Hepatocyte (in vitro differentiated cells): ENCODE results near the gene ERMARD. TPM values are rescaled to one million over a fixed set of nuclear protein-coding genes. Genes with fewer than 3 reads are reported as not detected.
A peak's percentile ranks its signal among the peaks of the same experiment; 100 is the strongest.

Source experiments
- DNase-seq: peaks from one replicate; pipeline ENCODE4 v3.0.0-alpha.2; 2016; ENCODE audit warnings: low spot score
- H2AFZ ChIP-seq: fragments of 200-600 bp; sonication (generic); 2 replicates; pipeline ENCODE4 v1.6.0; 2016; ENCODE audit warnings: antibody characterized with exemption, mild to moderate bottlenecking
- H3K27ac ChIP-seq: fragments of 200-600 bp; sonication (generic); 2 replicates; pipeline ENCODE4 v1.5.1; 2016; ENCODE audit warnings: mild to moderate bottlenecking
- H3K27me3 ChIP-seq: fragments of 200-600 bp; sonication (generic); 2 replicates; pipeline ENCODE4 v1.6.1; 2016
- H3K36me3 ChIP-seq: fragments of 200-600 bp; sonication (generic); replicated peaks from 2 replicates; pipeline ENCODE4 v1.5.1; 2016; ENCODE audit warnings: low read depth; ENCODE audit not compliant: insufficient read depth
- H3K4me1 ChIP-seq: fragments of 200-600 bp; sonication (generic); 2 replicates; pipeline ENCODE4 v1.5.1; 2016; ENCODE audit warnings: mild to moderate bottlenecking, moderate library complexity; ENCODE audit not compliant: insufficient read depth
- H3K4me2 ChIP-seq: fragments of 200-600 bp; sonication (generic); 2 replicates; pipeline ENCODE4 v1.6.0; 2016
- H3K4me3 ChIP-seq: fragments of 200-600 bp; sonication (generic); 2 replicates; pipeline ENCODE4 v1.5.1; 2016; ENCODE audit warnings: mild to moderate bottlenecking
- H3K79me2 ChIP-seq: fragments of 200-600 bp; sonication (generic); 2 replicates; pipeline ENCODE4 v1.6.0; 2017; ENCODE audit warnings: mild to moderate bottlenecking
- H3K9me2 ChIP-seq: fragments of 200-600 bp; sonication (generic); replicated peaks from 2 replicates; pipeline ENCODE4 v1.6.0; 2017; ENCODE audit warnings: mild to moderate bottlenecking; ENCODE audit not compliant: insufficient read depth
- H3K9me3 ChIP-seq: fragments of 200-600 bp; sonication (generic); 2 replicates; pipeline ENCODE4 v1.5.1; 2016; ENCODE audit warnings: low read depth, mild to moderate bottlenecking
- H4K20me1 ChIP-seq: fragments of 200-600 bp; sonication (generic); 2 replicates; pipeline ENCODE4 v1.6.0; 2016; ENCODE audit warnings: mild to moderate bottlenecking; ENCODE audit not compliant: insufficient read depth, poor library complexity, severe bottlenecking
- EZH2 ChIP-seq: fragments of 200-600 bp; sonication (generic); IDR thresholded peaks from 2 replicates; pipeline ENCODE4 v1.6.1; 2016; ENCODE audit warnings: antibody characterized with exemption, mild to moderate bottlenecking, borderline replicate concordance
- EZH2phosphoT487 ChIP-seq: fragments of 200-600 bp; sonication (generic); IDR thresholded peaks from one replicate; pipeline ENCODE4 v1.6.1; 2018; ENCODE audit warnings: antibody characterized with exemption, mild to moderate bottlenecking, low read depth, moderate library complexity; ENCODE audit not compliant: unreplicated experiment, severe bottlenecking
- WGBS: methylation state at CpG from one replicate; pipeline ENCODE4 v1.1.6; 2016; ENCODE audit warnings: low lambda C conversion rate; ENCODE audit errors: missing lambda C conversion rate; 5-methylcytosine and 5-hydroxymethylcytosine counted together
- polyA plus RNA-seq: library from polyadenylated mRNA; unstranded; fragments of >200 nt; fragmentation: Nextera tagmentation; extraction: Ambion mirVana; gene quantifications from 2 replicates; pipeline ENCODE4 v1.2.1, GENCODE V29; 2016
- total RNA-seq: library from RNA; depleted of rRNA; stranded (reverse); fragments of >200 nt; gene quantifications from 2 replicates; pipeline ENCODE4 v1.2.3, GENCODE V29; 2014
- TF ChIP-seq, protein P1 (sequence below): fragments of 200-600 bp; sonication (generic); IDR thresholded peaks from 2 replicates; pipeline ENCODE4 v1.5.1; 2016; ENCODE audit warnings: antibody characterized with exemption, mild to moderate bottlenecking; ENCODE audit not compliant: poor library complexity

Gene ERMARD
- total and polyA plus RNA-seq, 2 experiments from 2014 or later: 22.7 to 27.4 TPM

GRCh38 chr6:169722362-169723199 lies 28.8 kb upstream of the ERMARD start:
- Histone ChIP-seq H3K4me3 (peak overlapping the region; percentile 44), H3K9me3 (no peaks in the 10 kb centered on the region), H3K27ac (peak overlapping the region; percentile 96), H3K4me2 (peak overlapping the region; percentile 93), H2AFZ (peak overlapping the region; percentile 17), H4K20me1 (peaks cover 48% of the 10 kb centered on the region), H3K36me3 (no peaks in the 10 kb centered on the region), H3K9me2 (no peaks in the 10 kb centered on the region), H3K79me2 (peaks cover 59% of the 10 kb centered on the region), H3K4me1 (peaks cover 15% of the 10 kb centered on the region), H3K27me3 (no peaks in the 10 kb centered on the region)
- WGBS: 4% methylated on average over 22 of the region's 22 CpGs
- TF ChIP-seq, protein P1, sequence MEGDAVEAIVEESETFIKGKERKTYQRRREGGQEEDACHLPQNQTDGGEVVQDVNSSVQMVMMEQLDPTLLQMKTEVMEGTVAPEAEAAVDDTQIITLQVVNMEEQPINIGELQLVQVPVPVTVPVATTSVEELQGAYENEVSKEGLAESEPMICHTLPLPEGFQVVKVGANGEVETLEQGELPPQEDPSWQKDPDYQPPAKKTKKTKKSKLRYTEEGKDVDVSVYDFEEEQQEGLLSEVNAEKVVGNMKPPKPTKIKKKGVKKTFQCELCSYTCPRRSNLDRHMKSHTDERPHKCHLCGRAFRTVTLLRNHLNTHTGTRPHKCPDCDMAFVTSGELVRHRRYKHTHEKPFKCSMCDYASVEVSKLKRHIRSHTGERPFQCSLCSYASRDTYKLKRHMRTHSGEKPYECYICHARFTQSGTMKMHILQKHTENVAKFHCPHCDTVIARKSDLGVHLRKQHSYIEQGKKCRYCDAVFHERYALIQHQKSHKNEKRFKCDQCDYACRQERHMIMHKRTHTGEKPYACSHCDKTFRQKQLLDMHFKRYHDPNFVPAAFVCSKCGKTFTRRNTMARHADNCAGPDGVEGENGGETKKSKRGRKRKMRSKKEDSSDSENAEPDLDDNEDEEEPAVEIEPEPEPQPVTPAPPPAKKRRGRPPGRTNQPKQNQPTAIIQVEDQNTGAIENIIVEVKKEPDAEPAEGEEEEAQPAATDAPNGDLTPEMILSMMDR: no peak
- TF ChIP-seq EZH2phosphoT487 (no peak), EZH2 (no peak)
- DNase-seq: peak; percentile 69

GRCh38 chr6:169723200-169723909 lies 28.1 kb upstream of the ERMARD start:
- H3K4me2 ChIP-seq: peak overlapping the region; percentile 93
- WGBS: under 1% methylated on average over 55 of the region's 70 CpGs
- peak overlapping the region; percentile 44 for H3K4me3 ChIP-seq
- peak; percentile 76 for DNase-seq
- no peaks in the 10 kb centered on the region for H3K9me3 ChIP-seq
- TF ChIP-seq EZH2 (no peak), EZH2phosphoT487 (no peak)
- TF ChIP-seq, protein P1: no peak
- no peaks in the 10 kb centered on the region for H3K36me3 ChIP-seq
- no peaks in the 10 kb centered on the region for H3K9me2 ChIP-seq
- peak overlapping the region; percentile 17 for H2AFZ ChIP-seq
- H3K4me1 ChIP-seq: peaks cover 15% of the 10 kb centered on the region
- H4K20me1 ChIP-seq: peaks cover 44% of the 10 kb centered on the region
- no peaks in the 10 kb centered on the region for H3K27me3 ChIP-seq
- peak overlapping the region; percentile 96 for H3K27ac ChIP-seq
- peaks cover 51% of the 10 kb centered on the region for H3K79me2 ChIP-seq

DNA sequence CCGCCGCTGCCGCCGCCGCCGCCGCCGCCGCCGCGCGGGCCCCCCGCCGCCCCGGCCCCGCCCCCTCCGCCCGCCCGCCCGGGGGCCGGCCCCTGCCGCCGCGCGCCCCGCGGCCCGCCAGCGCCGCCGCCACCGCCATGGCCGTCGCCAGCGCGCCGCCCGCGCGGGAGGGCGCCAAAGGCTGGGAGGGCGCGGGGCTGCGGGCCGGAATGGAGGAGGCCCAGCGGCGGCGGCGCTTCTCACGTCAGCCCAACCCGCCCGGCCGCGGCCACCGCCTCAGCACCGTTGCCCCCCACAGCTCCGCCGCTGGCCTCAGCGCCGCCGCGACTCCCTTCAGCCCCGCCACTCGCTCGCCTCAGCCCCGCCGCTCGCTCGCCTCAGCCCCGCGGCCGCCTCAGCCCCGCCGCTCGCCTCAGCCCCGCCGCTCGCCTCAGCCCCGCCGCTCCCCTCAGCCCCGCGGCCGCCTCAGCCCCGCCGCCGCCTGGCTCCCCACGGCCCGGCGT lies 27.4 kb upstream of the ERMARD start:
- H3K9me3 ChIP-seq: no peaks in the 10 kb centered on the region
- H4K20me1 ChIP-seq: peaks cover 37% of the 10 kb centered on the region
- H3K79me2 ChIP-seq: peaks cover 45% of the 10 kb centered on the region
- TF ChIP-seq EZH2phosphoT487 (no peak), EZH2 (no peak)
- TF ChIP-seq, protein P1: no peak
- no peak overlapping the region for H2AFZ ChIP-seq
- DNase-seq: peak; percentile 76
- peaks cover 15% of the 10 kb centered on the region for H3K4me1 ChIP-seq
- H3K36me3 ChIP-seq: no peaks in the 10 kb centered on the region
- H3K27me3 ChIP-seq: no peaks in the 10 kb centered on the region
- H3K9me2 ChIP-seq: no peaks in the 10 kb centered on the region
- WGBS: 20% methylated on average over 1 of the region's 89 CpGs
- no peak overlapping the region for H3K4me3 ChIP-seq
- peak overlapping the region; percentile 100 for H3K27ac ChIP-seq
- no peak overlapping the region for H3K4me2 ChIP-seq
